Liver (tissue), 9 donors: Measurements from ENCODE around the gene GMPS. TPM values are rescaled to one million over a fixed set of nuclear protein-coding genes. Genes with fewer than 3 reads are reported as not detected.

Experiments used
- DNase-seq: peaks from one replicate; pipeline ENCODE4 v3.0.0-alpha.2; 2017; ENCODE audit warnings: low spot score
- H3K27ac ChIP-seq, 2 donors: one replicate each; pipeline ENCODE4 v1.7.0; 2013; ENCODE audit warnings: inconsistent platforms in 2 of 2, low read length in 2 of 2, control low read depth in 1 of 2, low read depth in 1 of 2, mild to moderate bottlenecking in 1 of 2
- H3K27me3 ChIP-seq, 4 donors: one replicate each; pipeline versions ENCODE4 v1.6.1 to v1.7.0; 2013; ENCODE audit warnings: low read length in 3 of 4, inconsistent platforms in 1 of 4, mild to moderate bottlenecking in 1 of 4, moderate library complexity in 1 of 4; ENCODE audit not compliant: control insufficient read depth in 4 of 4, insufficient read depth in 4 of 4
- H3K36me3 ChIP-seq, 4 donors: one replicate each; pipeline versions ENCODE4 v1.6.1 to v1.7.0; 2013; ENCODE audit warnings: low read length in 3 of 4, mild to moderate bottlenecking in 3 of 4, low read depth in 1 of 4, moderate library complexity in 1 of 4; ENCODE audit not compliant: control insufficient read depth in 4 of 4, insufficient read depth in 3 of 4
- H3K4me1 ChIP-seq, 4 donors: one replicate each; pipeline versions ENCODE4 v1.6.1 to v1.7.0; 2013; ENCODE audit warnings: low read length in 3 of 4, mild to moderate bottlenecking in 3 of 4, moderate library complexity in 1 of 4; ENCODE audit not compliant: control insufficient read depth in 4 of 4, insufficient read depth in 4 of 4
- H3K4me3 ChIP-seq, 3 donors: one replicate each; pipeline versions ENCODE4 v1.6.1 to v1.7.0; 2013; ENCODE audit warnings: low read length in 3 of 3, control low read depth in 1 of 3, low read depth in 1 of 3, mild to moderate bottlenecking in 1 of 3
- H3K9ac ChIP-seq, 2 donors: one replicate each; pipeline ENCODE4 v1.7.0; 2013; ENCODE audit warnings: low read length in 2 of 2, mild to moderate bottlenecking in 2 of 2, moderate library complexity in 2 of 2, control low read depth in 1 of 2, low read depth in 1 of 2
- H3K9me3 ChIP-seq, 4 donors: one replicate each; pipeline versions ENCODE4 v1.6.1 to v1.7.0; 2013; ENCODE audit warnings: low read length in 3 of 4; ENCODE audit not compliant: control insufficient read depth in 4 of 4
- ATF3 ChIP-seq: IDR thresholded peaks from 2 replicates; pipeline ENCODE4 v1.6.1; 2016; ENCODE audit warnings: antibody characterized with exemption
- CTCF ChIP-seq: fragments of 150-350 bp; IDR thresholded peaks from 2 replicates; pipeline ENCODE4 v1.5.1; 2017; ENCODE audit warnings: improper control_type of control experiment, low read depth, low read length; ENCODE audit not compliant: missing input control
- EGR1 ChIP-seq, 2 donors: IDR thresholded peaks; 2 replicates each; pipeline ENCODE4 v1.6.1; 2016 to 2018; ENCODE audit warnings: antibody characterized with exemption in 2 of 2, low read depth in 2 of 2
- FOXA1 ChIP-seq: IDR thresholded peaks from 2 replicates; pipeline ENCODE4 v1.6.1; 2016; ENCODE audit warnings: antibody characterized with exemption
- FOXA2 ChIP-seq: IDR thresholded peaks from 2 replicates; pipeline ENCODE4 v1.6.1; 2016; ENCODE audit warnings: antibody characterized with exemption
- GABPA ChIP-seq, 2 donors: IDR thresholded peaks in 1 of 2; conservative IDR thresholded peaks in 1 of 2; 2 replicates each; pipeline ENCODE4 v1.6.1; 2016; ENCODE audit warnings: antibody characterized with exemption in 2 of 2, mild to moderate bottlenecking in 1 of 2, moderate library complexity in 1 of 2
- HNF4A ChIP-seq, 2 donors: conservative IDR thresholded peaks; 2 replicates each; pipeline ENCODE4 v1.6.1; 2016; ENCODE audit warnings: antibody characterized with exemption in 2 of 2, mild to moderate bottlenecking in 2 of 2
- HNF4G ChIP-seq: IDR thresholded peaks from 2 replicates; pipeline ENCODE4 v1.6.1; 2016; ENCODE audit warnings: antibody characterized with exemption
- JUND ChIP-seq, 2 donors: IDR thresholded peaks; 2 replicates each; pipeline ENCODE4 v1.6.1; 2016; ENCODE audit warnings: antibody characterized with exemption in 2 of 2
- MAX ChIP-seq: IDR thresholded peaks from 2 replicates; pipeline ENCODE4 v1.6.1; 2016; ENCODE audit warnings: antibody characterized with exemption
- NR2F2 ChIP-seq: IDR thresholded peaks from 2 replicates; pipeline ENCODE4 v1.6.1; 2016; ENCODE audit warnings: antibody characterized with exemption
- RAD21 ChIP-seq, 2 donors: IDR thresholded peaks; 2 replicates each; pipeline ENCODE4 v1.6.1; 2016; ENCODE audit warnings: antibody characterized with exemption in 2 of 2, mild to moderate bottlenecking in 2 of 2
- REST ChIP-seq: IDR thresholded peaks from 2 replicates; pipeline ENCODE4 v1.6.1; 2016; ENCODE audit warnings: antibody characterized with exemption, mild to moderate bottlenecking
- RXRA ChIP-seq, 2 donors: IDR thresholded peaks; 2 replicates each; pipeline ENCODE4 v1.6.1; 2017 to 2018; ENCODE audit warnings: antibody characterized with exemption in 2 of 2, mild to moderate bottlenecking in 1 of 2
- SP1 ChIP-seq: IDR thresholded peaks from 2 replicates; pipeline ENCODE4 v1.6.1; 2018; ENCODE audit warnings: antibody characterized with exemption, mild to moderate bottlenecking
- TAF1 ChIP-seq: conservative IDR thresholded peaks from 2 replicates; pipeline ENCODE4 v1.6.1; 2016; ENCODE audit warnings: antibody characterized with exemption, mild to moderate bottlenecking
- YY1 ChIP-seq: IDR thresholded peaks from 2 replicates; pipeline ENCODE4 v1.6.1; 2016; ENCODE audit warnings: antibody characterized with exemption, mild to moderate bottlenecking
- ZBTB33 ChIP-seq: IDR thresholded peaks from 2 replicates; pipeline ENCODE4 v1.6.1; 2016; ENCODE audit warnings: antibody characterized with exemption
- WGBS: extraction: QIAGEN DNeasy Blood & Tissue Kit; methylation state at CpG from one replicate; pipeline ENCODE4 v1.1.7; 2013; 5-methylcytosine and 5-hydroxymethylcytosine counted together
- polyA plus RNA-seq, 2 donors: library from polyadenylated mRNA; stranded (reverse) in 1 of 2; unstranded in 1 of 2; fragments of 200-250 nt in 1 of 2; fragments of >200 nt in 1 of 2; fragmentation: Nextera tagmentation in 1 of 2; extraction: Ambion mirVana in 1 of 2; gene quantifications; one replicate each; pipeline versions ENCODE4 v1.2.1 to v1.2.3, GENCODE V29; 2013 to 2015
- total RNA-seq, 2 donors: library from RNA; depleted of rRNA; stranded (reverse); fragments of >200 nt; gene quantifications; one replicate each; pipeline ENCODE4 v1.2.3, GENCODE V29; 2014
- donor health status: healthy.
- donor health status: healthy.
- donor health status: healthy.
- donor health status: healthy.
- donor health status: healthy.

The GMPS gene
- total and polyA plus RNA-seq, 4 donors: 10.8 to 16.1 (median 14.8) TPM

GRCh38 chr3:155895379-155895900, 25.0 kb downstream of the GMPS start:
- 98% methylated on average over 7 of the region's 7 CpGs for WGBS
- TF ChIP-seq HNF4A (conservative IDR thresholded peaks at IDR 0.05) (no peak), SP1 (no peak), FOXA1 (no peak), YY1 (no peak), GABPA (IDR thresholded peaks at IDR 0.05 in 1 of 2, conservative IDR thresholded peaks at IDR 0.05 in 1 of 2) (no peak), ATF3 (no peak), ZBTB33 (no peak), HNF4G (no peak), CTCF (no peak), RXRA (IDR thresholded peaks at IDR 0.05) (no peak), NR2F2 (no peak), RAD21 (IDR thresholded peaks at IDR 0.05) (no peak), JUND (IDR thresholded peaks at IDR 0.05) (no peak), TAF1 (no peak)

GRCh38 chr3:155906900-155907299, 36.5 kb downstream of the GMPS start:
- Histone ChIP-seq H3K27ac (no peak overlapping the region), H3K4me1 (no peaks in the 10 kb centered on the region), H3K27me3 (no peaks in the 10 kb centered on the region), H3K9me3 (no peaks in the 10 kb centered on the region), H3K36me3 (peaks cover 7 to 27% (median 19%) of the 10 kb centered on the region in 4 donors), H3K4me3 (no peak overlapping the region), H3K9ac (no peak overlapping the region)
- TF ChIP-seq REST (no peak), FOXA2 (no peak), RXRA (IDR thresholded peaks at IDR 0.05) (no peak), SP1 (no peak), HNF4G (no peak), YY1 (no peak), TAF1 (no peak), ZBTB33 (no peak), FOXA1 (no peak), MAX (no peak), GABPA (IDR thresholded peaks at IDR 0.05 in 1 of 2, conservative IDR thresholded peaks at IDR 0.05 in 1 of 2) (no peak), JUND (IDR thresholded peaks at IDR 0.05) (no peak), NR2F2 (no peak), CTCF (no peak), EGR1 (IDR thresholded peaks at IDR 0.05; ENCODE audit: low read depth in 2 of 2) (no peak), RAD21 (IDR thresholded peaks at IDR 0.05) (no peak)
- 96% methylated on average over 1 of the region's 1 CpG for WGBS
- DNase-seq: no peak

More at GRCh38 chr3:155895379-155895900, 25.0 kb downstream of the GMPS start:
- Histone ChIP-seq H3K4me3 (no peak overlapping the region), H3K4me1 (peaks cover 0 to 1% (median under 1%) of the 10 kb centered on the region in 4 donors), H3K27me3 (no peaks in the 10 kb centered on the region), H3K27ac (no peak overlapping the region), H3K36me3 (peaks cover 0 to 24% (median 14%) of the 10 kb centered on the region in 4 donors), H3K9me3 (no peaks in the 10 kb centered on the region), H3K9ac (no peak overlapping the region)
- no peak for DNase-seq
